Mesenchymal stem cell (in vitro differentiated cells and primary cell): ENCODE measurements around the gene GABBR2.

Source experiments
- DNase-seq: peaks from one replicate; pipeline ENCODE4 v3.0.0-alpha.2; 2013
- H2AFZ ChIP-seq: one replicate; pipeline ENCODE4 v1.6.1; 2013; ENCODE audit warnings: low read depth, mild to moderate bottlenecking, control low read depth, inconsistent platforms, low read length, moderate library complexity
- H2AK5ac ChIP-seq: 2 replicates; pipeline ENCODE4 v1.6.1; 2013; ENCODE audit warnings: low read length, moderate library complexity, mild to moderate bottlenecking, inconsistent platforms; ENCODE audit not compliant: severe bottlenecking
- H2BK120ac ChIP-seq: one replicate; pipeline ENCODE4 v1.6.1; 2013; ENCODE audit warnings: low read depth, mild to moderate bottlenecking, inconsistent platforms, low read length, moderate library complexity
- H2BK12ac ChIP-seq, 2 experiments: one replicate each; pipeline ENCODE4 v1.6.1; 2013; ENCODE audit warnings: inconsistent platforms in 2 of 2, low read length in 2 of 2, mild to moderate bottlenecking in 2 of 2, moderate library complexity in 2 of 2, control low read depth in 1 of 2
- H2BK15ac ChIP-seq: one replicate; pipeline ENCODE4 v1.6.1; 2013; ENCODE audit warnings: mild to moderate bottlenecking, low read depth, inconsistent platforms; ENCODE audit not compliant: poor library complexity, severe bottlenecking
- H2BK5ac ChIP-seq: 2 replicates; pipeline ENCODE4 v1.6.1; 2013; ENCODE audit warnings: low read depth, mild to moderate bottlenecking, low read length, control low read depth, inconsistent platforms; ENCODE audit not compliant: poor library complexity, severe bottlenecking
- H3K14ac ChIP-seq, 2 experiments: one replicate each; pipeline ENCODE4 v1.6.1; 2013; ENCODE audit warnings: inconsistent platforms in 2 of 2, low read length in 2 of 2, control low read depth in 1 of 2, mild to moderate bottlenecking in 1 of 2, moderate library complexity in 1 of 2
- H3K18ac ChIP-seq, 2 experiments: one replicate each; pipeline ENCODE4 v1.6.1; 2013; ENCODE audit warnings: inconsistent platforms in 2 of 2, low read length in 2 of 2, control low read depth in 1 of 2, low read depth in 1 of 2, mild to moderate bottlenecking in 1 of 2
- H3K23ac ChIP-seq, 2 experiments: one replicate each; pipeline ENCODE4 v1.6.1; 2013; ENCODE audit warnings: inconsistent platforms in 2 of 2, low read length in 2 of 2, mild to moderate bottlenecking in 2 of 2, moderate library complexity in 2 of 2, control low read depth in 1 of 2
- H3K27ac ChIP-seq: 2 replicates; pipeline ENCODE4 v1.5.1; 2013; ENCODE audit warnings: mild to moderate bottlenecking, moderate library complexity, low read length, control low read depth, inconsistent platforms; ENCODE audit not compliant: poor library complexity, severe bottlenecking
- H3K27me3 ChIP-seq, 2 experiments: 2 replicates each; pipeline versions ENCODE4 v1.6.1 to v1.7.0; 2013; ENCODE audit warnings: low read length in 2 of 2, mild to moderate bottlenecking in 2 of 2, moderate library complexity in 2 of 2, control low read depth in 1 of 2, inconsistent platforms in 1 of 2; ENCODE audit not compliant: control insufficient read depth in 1 of 2, insufficient read depth in 1 of 2
- H3K36me3 ChIP-seq, 2 experiments: 2 replicates each; pipeline versions ENCODE4 v1.6.1 to v1.7.0; 2013; ENCODE audit warnings: low read length in 2 of 2, control low read depth in 1 of 2, inconsistent platforms in 1 of 2, low read depth in 1 of 2, mild to moderate bottlenecking in 1 of 2; ENCODE audit not compliant: insufficient read depth in 2 of 2, control insufficient read depth in 1 of 2
- H3K4ac ChIP-seq, 2 experiments: one replicate each; pipeline ENCODE4 v1.6.1; 2013; ENCODE audit warnings: inconsistent platforms in 2 of 2, low read length in 2 of 2, mild to moderate bottlenecking in 2 of 2, moderate library complexity in 2 of 2, control low read depth in 1 of 2, low read depth in 1 of 2
- H3K4me1 ChIP-seq: 2 replicates; pipeline ENCODE4 v1.6.1; 2013; ENCODE audit warnings: low read depth, low read length, control low read depth; ENCODE audit not compliant: control insufficient read depth, insufficient read depth
- H3K4me2 ChIP-seq: 2 replicates; pipeline ENCODE4 v1.6.1; 2013; ENCODE audit warnings: low read length, mild to moderate bottlenecking, inconsistent platforms; ENCODE audit not compliant: poor library complexity, severe bottlenecking
- H3K4me3 ChIP-seq, 2 experiments: 2 replicates each; pipeline versions ENCODE4 v1.5.1 to v1.7.0; 2013; ENCODE audit warnings: low read length in 2 of 2, mild to moderate bottlenecking in 2 of 2, control low read depth in 1 of 2, low read depth in 1 of 2; ENCODE audit not compliant: insufficient read depth in 1 of 2
- H3K79me1 ChIP-seq: replicated peaks from 2 replicates; pipeline ENCODE4 v1.6.1; 2013; ENCODE audit warnings: mild to moderate bottlenecking, control low read depth, low read length, inconsistent platforms; ENCODE audit not compliant: poor library complexity, severe bottlenecking
- H3K9ac ChIP-seq: 2 replicates; pipeline ENCODE4 v1.7.0; 2013; ENCODE audit warnings: mild to moderate bottlenecking, low read length, moderate library complexity
- H3K9me3 ChIP-seq: 2 replicates; pipeline ENCODE4 v1.7.0; 2013; ENCODE audit warnings: mild to moderate bottlenecking, low read length; ENCODE audit not compliant: control insufficient read depth
- H4K8ac ChIP-seq: one replicate; pipeline ENCODE4 v1.6.1; 2013; ENCODE audit warnings: inconsistent platforms, mild to moderate bottlenecking, low read length, moderate library complexity
- H4K91ac ChIP-seq: one replicate; pipeline ENCODE4 v1.6.1; 2013; ENCODE audit warnings: mild to moderate bottlenecking, low read length, inconsistent platforms
- WGBS: methylation state at CpG from one replicate; pipeline ENCODE4 v1.1.7; 2013; ENCODE audit warnings: mixed read lengths; 5-methylcytosine and 5-hydroxymethylcytosine counted together

GABBR2 gene

DNA sequence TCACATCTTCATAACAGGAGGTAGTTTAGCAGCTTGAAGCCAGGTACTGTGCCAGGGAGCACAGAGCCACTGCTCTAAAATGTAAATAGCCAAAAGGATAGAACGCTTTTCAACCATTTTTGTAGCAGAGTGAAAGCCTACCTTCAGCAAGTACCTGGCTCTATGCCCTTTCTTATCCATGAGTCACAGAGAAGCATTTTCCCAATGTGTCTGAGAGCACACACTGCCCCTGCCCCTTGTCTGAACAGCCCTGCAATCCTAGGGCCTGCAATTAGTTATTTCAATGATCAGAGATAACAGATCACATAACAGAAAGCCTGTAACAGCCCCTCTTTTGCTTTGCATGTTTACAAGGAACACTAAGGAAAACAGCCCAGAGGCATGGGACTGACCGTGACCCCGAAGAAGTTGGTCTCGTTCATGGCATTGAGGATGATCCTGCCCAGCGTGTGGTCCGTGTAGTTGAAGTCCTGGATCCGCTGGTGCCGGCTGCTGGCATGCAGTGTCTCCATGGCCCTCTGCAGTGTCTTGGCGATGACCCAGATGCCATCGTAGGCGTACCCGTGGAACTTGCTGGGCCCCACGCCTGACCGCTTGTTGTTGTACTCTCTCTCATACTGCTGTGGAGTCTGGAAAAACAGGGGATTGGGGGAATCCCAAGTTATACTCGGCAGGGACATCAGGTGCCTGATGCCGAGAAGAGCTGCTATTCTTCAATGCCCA is 255.0 kb downstream of the GABBR2 start:
- Histone ChIP-seq H3K4me3 (no peak overlapping the region), H3K79me1 (no peaks in the 10 kb centered on the region), H3K36me3 (no peaks in the 10 kb centered on the region), H2BK120ac (no peak overlapping the region), H3K4me1 (no peaks in the 10 kb centered on the region), H3K23ac (no peak overlapping the region), H3K18ac (no peak overlapping the region), H4K8ac (no peak overlapping the region), H3K4me2 (no peak overlapping the region), H3K4ac (no peak overlapping the region), H3K27me3 (peaks cover 0 to 35% of the 10 kb centered on the region in 2 experiments), H3K14ac (no peak overlapping the region), H4K91ac (no peak overlapping the region), H3K9me3 (peaks cover 14% of the 10 kb centered on the region), H2AK5ac (no peak overlapping the region), H3K9ac (no peak overlapping the region), H2BK15ac (no peak overlapping the region), H2BK12ac (no peak overlapping the region), H2BK5ac (no peak overlapping the region), H3K27ac (no peak overlapping the region), H2AFZ (no peak overlapping the region)
- WGBS = 87% methylated on average over 16 of the region's 16 CpGs
- no peak for DNase-seq

DNA sequence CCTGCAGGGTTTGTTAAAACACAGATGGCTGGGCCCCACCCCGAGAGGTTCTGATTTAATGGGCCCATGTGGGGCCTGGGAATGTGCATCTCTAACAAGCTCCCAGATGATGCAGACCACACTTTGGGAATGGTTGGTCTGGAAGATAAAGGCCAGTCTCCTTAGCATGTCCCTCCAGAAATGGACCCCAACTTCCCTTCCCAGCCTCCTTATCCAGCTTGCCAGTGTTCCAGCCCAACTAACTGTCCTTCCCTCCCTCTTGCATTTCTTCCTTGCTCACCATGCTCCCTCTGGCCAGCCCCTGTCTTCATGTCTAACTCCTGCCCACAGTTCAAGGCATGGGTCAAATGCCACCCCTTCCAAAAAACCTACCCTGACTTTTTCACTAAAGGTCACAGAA is 257.2 kb downstream of the GABBR2 start:
- Histone ChIP-seq H3K14ac (no peak overlapping the region), H2BK12ac (no peak overlapping the region), H3K4ac (no peak overlapping the region), H3K9me3 (peaks cover 9% of the 10 kb centered on the region), H3K23ac (no peak overlapping the region), H3K27ac (no peak overlapping the region), H3K4me2 (no peak overlapping the region), H3K18ac (no peak overlapping the region), H4K91ac (no peak overlapping the region), H3K4me1 (no peaks in the 10 kb centered on the region), H4K8ac (no peak overlapping the region), H3K79me1 (no peaks in the 10 kb centered on the region), H2BK120ac (no peak overlapping the region), H3K36me3 (no peaks in the 10 kb centered on the region), H2BK15ac (no peak overlapping the region), H2AFZ (no peak overlapping the region), H3K9ac (no peak overlapping the region), H2AK5ac (no peak overlapping the region), H3K27me3 (peaks cover 2 to 31% of the 10 kb centered on the region in 2 experiments), H3K4me3 (no peak overlapping the region), H2BK5ac (no peak overlapping the region)
- no peak for DNase-seq
- 83% methylated on average over 1 of the region's 1 CpG for WGBS

DNA sequence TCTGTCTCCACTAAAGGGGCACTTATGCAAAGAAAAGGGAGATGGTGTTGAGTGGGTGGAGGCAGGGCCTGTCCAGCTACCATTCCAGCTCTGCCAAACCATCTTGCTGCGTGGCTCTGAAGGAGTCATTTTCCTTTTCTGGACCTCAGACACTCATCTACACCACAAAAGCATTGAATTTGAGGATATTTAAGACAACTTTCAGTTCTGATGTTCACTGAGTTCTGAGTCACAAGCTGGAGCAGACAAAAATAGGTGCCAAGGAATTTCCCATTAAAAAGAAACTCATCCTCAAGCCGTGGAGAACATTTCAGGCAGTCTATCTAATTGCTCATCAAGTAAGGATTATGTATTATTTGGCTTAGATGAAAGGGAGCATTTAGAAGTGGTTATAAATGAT is 258.2 kb downstream of the GABBR2 start:
- Histone ChIP-seq H2BK15ac (no peak overlapping the region), H3K4me3 (no peak overlapping the region), H3K23ac (no peak overlapping the region), H2BK12ac (no peak overlapping the region), H3K9me3 (peaks cover 9% of the 10 kb centered on the region), H3K36me3 (no peaks in the 10 kb centered on the region), H3K14ac (no peak overlapping the region), H3K4me2 (no peak overlapping the region), H3K79me1 (no peaks in the 10 kb centered on the region), H2BK120ac (no peak overlapping the region), H2AFZ (no peak overlapping the region), H3K27ac (no peak overlapping the region), H3K4me1 (no peaks in the 10 kb centered on the region), H2BK5ac (no peak overlapping the region), H4K91ac (no peak overlapping the region), H3K27me3 (peaks cover 11 to 34% of the 10 kb centered on the region in 2 experiments), H4K8ac (no peak overlapping the region), H3K18ac (no peak overlapping the region), H2AK5ac (no peak overlapping the region), H3K4ac (no peak overlapping the region), H3K9ac (no peak overlapping the region)
- no peak for DNase-seq
- WGBS = no CpG with 5 or more reads among the region's 2 CpGs

GRCh38 chr9:98449871-98450270 is 258.9 kb downstream of the GABBR2 start:
- Histone ChIP-seq H3K27ac (no peak overlapping the region), H2BK15ac (no peak overlapping the region), H2BK120ac (no peak overlapping the region), H3K9ac (no peak overlapping the region), H3K79me1 (no peaks in the 10 kb centered on the region), H3K23ac (no peak overlapping the region), H4K91ac (no peak overlapping the region), H2BK5ac (no peak overlapping the region), H3K9me3 (peaks cover 9% of the 10 kb centered on the region), H4K8ac (no peak overlapping the region), H3K4me3 (no peak overlapping the region), H2AK5ac (no peak overlapping the region), H3K4me1 (no peaks in the 10 kb centered on the region), H2BK12ac (no peak overlapping the region), H3K18ac (no peak overlapping the region), H3K14ac (no peak overlapping the region), H3K4me2 (no peak overlapping the region), H3K4ac (no peak overlapping the region), H3K36me3 (no peaks in the 10 kb centered on the region), H3K27me3 (peaks cover 17 to 37% of the 10 kb centered on the region in 2 experiments), H2AFZ (no peak overlapping the region)
- 100% methylated on average over 2 of the region's 3 CpGs for WGBS
- DNase-seq = no peak
